GM12872 (cell line): ENCODE data around the gene UNK.

Source experiments
- TF ChIP-seq, protein P1 (sequence below): IDR thresholded peaks from 3 replicates; pipeline ENCODE4 v1.5.1; 2011; ENCODE audit warnings: low read depth, mild to moderate bottlenecking, low read length, moderate library complexity; ENCODE audit not compliant: insufficient read depth

UNK gene

GRCh38 chr17:75819116-75819515, 34.5 kb downstream of the UNK start:
- TF ChIP-seq, protein P1, sequence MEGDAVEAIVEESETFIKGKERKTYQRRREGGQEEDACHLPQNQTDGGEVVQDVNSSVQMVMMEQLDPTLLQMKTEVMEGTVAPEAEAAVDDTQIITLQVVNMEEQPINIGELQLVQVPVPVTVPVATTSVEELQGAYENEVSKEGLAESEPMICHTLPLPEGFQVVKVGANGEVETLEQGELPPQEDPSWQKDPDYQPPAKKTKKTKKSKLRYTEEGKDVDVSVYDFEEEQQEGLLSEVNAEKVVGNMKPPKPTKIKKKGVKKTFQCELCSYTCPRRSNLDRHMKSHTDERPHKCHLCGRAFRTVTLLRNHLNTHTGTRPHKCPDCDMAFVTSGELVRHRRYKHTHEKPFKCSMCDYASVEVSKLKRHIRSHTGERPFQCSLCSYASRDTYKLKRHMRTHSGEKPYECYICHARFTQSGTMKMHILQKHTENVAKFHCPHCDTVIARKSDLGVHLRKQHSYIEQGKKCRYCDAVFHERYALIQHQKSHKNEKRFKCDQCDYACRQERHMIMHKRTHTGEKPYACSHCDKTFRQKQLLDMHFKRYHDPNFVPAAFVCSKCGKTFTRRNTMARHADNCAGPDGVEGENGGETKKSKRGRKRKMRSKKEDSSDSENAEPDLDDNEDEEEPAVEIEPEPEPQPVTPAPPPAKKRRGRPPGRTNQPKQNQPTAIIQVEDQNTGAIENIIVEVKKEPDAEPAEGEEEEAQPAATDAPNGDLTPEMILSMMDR: no peak

DNA sequence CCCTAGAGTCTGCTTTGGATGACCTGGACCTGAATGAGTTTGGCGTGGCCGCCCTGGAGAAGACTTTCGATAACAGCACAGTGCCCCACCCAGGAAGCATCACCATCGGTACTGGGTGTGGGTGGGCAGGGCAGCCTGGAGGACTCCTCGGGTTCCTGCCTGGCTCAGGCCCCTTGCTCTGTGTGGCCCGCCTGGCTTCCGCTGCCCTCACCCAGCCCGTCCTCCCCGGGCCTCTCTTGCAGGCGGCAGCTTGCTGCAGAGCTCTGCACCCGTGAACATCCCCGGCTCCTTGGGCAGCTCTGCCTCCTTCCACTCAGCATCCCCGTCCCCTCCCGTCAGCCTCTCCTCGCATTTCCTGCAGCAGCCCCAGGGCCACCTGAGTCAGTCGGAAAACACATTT, 35.1 kb downstream of the UNK start:
- TF ChIP-seq, protein P1: no peak

GRCh38 chr17:75820094-75821080, 35.8 kb downstream of the UNK start:
- TF ChIP-seq, protein P1: no peak

DNA sequence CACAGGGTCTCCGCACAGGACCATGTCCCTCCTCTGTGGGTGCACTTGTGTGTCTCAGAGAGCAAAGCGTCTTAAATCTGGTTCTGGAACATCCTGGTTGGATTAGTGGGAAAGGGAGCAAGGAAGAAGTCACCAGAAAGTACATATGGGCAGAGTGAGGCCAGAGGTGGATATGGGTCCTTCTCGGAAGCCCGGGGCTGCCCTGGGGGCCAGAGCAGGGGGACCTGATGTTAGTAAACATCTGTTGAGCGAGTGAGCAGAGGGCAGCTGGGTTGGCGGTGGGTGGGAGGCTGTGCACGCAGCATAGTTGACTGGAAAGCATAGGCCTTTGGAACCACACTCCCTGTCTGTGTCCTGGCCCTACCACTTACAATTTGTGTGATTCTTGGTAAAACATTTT, 36.9 kb downstream of the UNK start:
- TF ChIP-seq, protein P1: no peak

DNA sequence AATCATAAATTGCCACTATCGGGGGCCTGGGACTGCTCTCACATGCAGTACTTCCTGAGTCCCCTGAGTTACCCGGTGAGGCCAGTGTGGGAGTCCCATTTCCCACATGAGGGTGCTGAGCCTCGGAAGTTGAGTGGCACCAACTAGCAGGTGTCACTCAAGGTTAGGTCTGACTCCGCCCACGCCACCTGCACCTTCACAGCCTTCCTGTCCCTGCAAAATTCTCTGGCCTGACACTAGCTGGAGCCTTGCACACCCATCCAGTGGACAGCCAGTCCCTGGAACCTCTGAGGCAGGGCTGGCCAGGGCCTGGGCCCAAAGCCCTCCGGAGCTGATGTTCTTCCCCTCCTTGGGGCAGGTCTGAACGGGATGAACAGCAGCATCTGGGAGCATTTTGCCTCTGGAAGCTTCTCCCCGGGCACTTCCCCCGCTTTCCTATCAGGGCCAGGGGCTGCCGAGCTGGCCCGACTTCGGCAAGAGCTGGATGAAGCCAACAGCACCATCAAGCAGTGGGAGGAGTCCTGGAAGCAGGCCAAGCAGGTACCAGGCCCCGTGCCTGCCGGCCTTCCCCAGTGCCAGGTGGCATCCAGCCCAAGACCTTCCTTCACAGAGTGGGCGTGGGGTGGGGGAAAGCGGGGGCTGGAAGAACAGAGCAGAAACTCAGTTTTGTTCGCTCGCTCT, 37.7 kb downstream of the UNK start:
- TF ChIP-seq, protein P1: no peak

DNA sequence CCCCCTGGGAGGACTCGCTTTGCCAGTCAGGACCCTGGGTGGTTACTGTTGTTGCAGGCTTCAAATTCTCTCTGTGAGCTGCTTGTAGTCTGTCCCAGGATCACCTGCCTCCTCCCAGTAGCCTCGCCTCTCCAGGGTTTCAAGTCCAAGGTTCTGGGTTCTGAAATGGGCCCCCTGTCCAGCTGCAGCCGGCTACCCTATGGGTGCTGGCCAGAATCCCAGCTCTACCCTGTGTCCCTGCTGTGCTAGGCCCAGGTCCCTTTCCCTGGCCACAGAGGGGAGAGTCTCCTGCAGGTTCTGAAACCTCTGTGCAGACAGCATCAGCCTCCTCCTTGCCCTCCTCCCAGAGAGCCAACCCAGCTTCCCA, 38.2 kb downstream of the UNK start:
- TF ChIP-seq, protein P1: no peak

DNA sequence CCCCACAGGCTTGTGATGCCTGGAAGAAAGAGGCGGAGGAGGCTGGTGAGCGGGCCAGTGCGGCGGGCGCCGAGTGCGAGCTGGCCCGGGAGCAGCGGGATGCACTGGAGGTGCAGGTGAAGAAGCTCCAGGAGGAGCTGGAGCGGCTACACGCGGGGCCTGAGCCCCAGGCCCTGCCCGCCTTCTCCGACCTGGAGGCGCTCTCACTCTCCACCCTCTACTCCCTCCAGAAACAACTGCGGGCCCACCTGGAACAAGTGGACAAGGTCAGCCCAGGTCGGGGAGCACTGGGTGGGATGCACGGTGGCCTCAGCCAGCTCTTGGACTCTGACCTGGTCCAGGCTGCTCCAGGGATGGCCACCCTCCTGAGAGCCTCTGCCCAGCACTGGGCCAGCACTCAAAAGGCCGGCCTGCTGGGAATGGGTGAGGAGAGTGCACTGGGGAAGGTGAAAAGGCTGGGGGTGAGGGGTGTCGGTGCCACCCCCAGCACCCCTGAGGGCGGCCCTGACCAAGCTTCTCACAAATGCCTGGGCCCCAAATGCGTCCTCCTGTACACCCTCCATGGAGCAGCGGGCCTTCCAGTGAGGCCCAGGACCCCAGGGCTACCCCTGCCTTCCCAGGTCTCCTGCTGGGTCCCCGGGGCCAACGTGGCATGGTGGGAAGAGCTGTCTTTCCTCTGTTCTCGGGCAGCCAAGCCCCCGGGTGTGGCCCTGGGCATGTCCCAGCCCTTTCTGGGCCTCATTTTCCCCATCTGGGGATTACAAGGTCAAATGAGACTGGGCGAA, 38.8 kb downstream of the UNK start:
- TF ChIP-seq, protein P1: no peak
